ENCODE data around the gene KRABD2.

KRABD2 gene

GRCh38 chr17:8345951-8346665 lies 30.4 kb downstream of the KRABD2 start:
- no peak for TF ChIP-seq CTCF (IDR thresholded peaks at IDR 0.05; ENCODE audit: insufficient read depth, low read depth, low read length, missing control alignments)
- DNase-seq (ENCODE audit: low read depth), result peak; percentile 68
- H3K4me3 ChIP-seq (ENCODE audit: low read length), result no peak overlapping the region

GRCh38 chr17:8345052-8345690 lies 31.3 kb downstream of the KRABD2 start:
- no peak for TF ChIP-seq CTCF (IDR thresholded peaks at IDR 0.05; ENCODE audit: insufficient read depth, low read depth, low read length, missing control alignments)
- H3K4me3 ChIP-seq (ENCODE audit: low read length), result no peak overlapping the region
- no peak for DNase-seq (ENCODE audit: low read depth)

- no peak overlapping the region for H3K4me3 ChIP-seq (ENCODE audit: low read length)
- no peak for DNase-seq (ENCODE audit: low read depth)
- no peak for TF ChIP-seq CTCF (IDR thresholded peaks at IDR 0.05; ENCODE audit: insufficient read depth, low read depth, low read length, missing control alignments)
These were observed 35.0 kb downstream of the KRABD2 start for GRCh38 chr17:8341456-8341855.

GRCh38 chr17:8339540-8339939 lies 37.0 kb downstream of the KRABD2 start, which contains the start of gene ODF4:
ODF4 (plus strand) TSS chr17:8339840; CDS start chr17:8340052, 212 bp downstream.
- no peak for TF ChIP-seq CTCF (IDR thresholded peaks at IDR 0.05; ENCODE audit: insufficient read depth, low read depth, low read length, missing control alignments)
- DNase-seq (ENCODE audit: low read depth), result no peak
- no peak within 1 kb of the TSS for H3K4me3 ChIP-seq (ENCODE audit: low read length)

GRCh38 chr17:8338753-8339140 lies 37.8 kb downstream of the KRABD2 start:
- no peak for DNase-seq (ENCODE audit: low read depth)
- TF ChIP-seq CTCF (IDR thresholded peaks at IDR 0.05; ENCODE audit: insufficient read depth, low read depth, low read length, missing control alignments), result no peak
- no peak overlapping the region for H3K4me3 ChIP-seq (ENCODE audit: low read length)

GRCh38 chr17:8337802-8338752 lies 38.4 kb downstream of the KRABD2 start:
- H3K4me3 ChIP-seq (ENCODE audit: low read length), result no peak overlapping the region
- no peak for DNase-seq (ENCODE audit: low read depth)
- no peak for TF ChIP-seq CTCF (IDR thresholded peaks at IDR 0.05; ENCODE audit: insufficient read depth, low read depth, low read length, missing control alignments)
